Endodermal cell (in vitro differentiated cells): ENCODE data around the gene COL6A1. TPM values are rescaled to one million over a fixed set of nuclear protein-coding genes. Genes with fewer than 3 reads are reported as not detected.

Experiments
- DNase-seq: peaks from one replicate; pipeline ENCODE4 v3.0.0-alpha.2; 2017
- H3K27ac ChIP-seq: 2 replicates; pipeline ENCODE4 v1.5.1; 2013; ENCODE audit warnings: mild to moderate bottlenecking, low read depth, low read length, moderate library complexity
- H3K27me3 ChIP-seq: 2 replicates; pipeline ENCODE4 v1.6.1; 2013; ENCODE audit warnings: mild to moderate bottlenecking, low read length, moderate library complexity; ENCODE audit not compliant: insufficient read depth, control insufficient read depth, poor library complexity, severe bottlenecking
- H3K36me3 ChIP-seq: 2 replicates; pipeline ENCODE4 v1.7.0; 2013; ENCODE audit warnings: mild to moderate bottlenecking, low read length, moderate library complexity; ENCODE audit not compliant: control insufficient read depth, insufficient read depth
- H3K4me1 ChIP-seq: one replicate; pipeline ENCODE4 v1.7.0; 2013; ENCODE audit warnings: low read length; ENCODE audit not compliant: control insufficient read depth, insufficient read depth
- H3K4me3 ChIP-seq: 2 replicates; pipeline ENCODE4 v1.5.1; 2013; ENCODE audit warnings: mild to moderate bottlenecking, low read length, moderate library complexity
- H3K9ac ChIP-seq: 2 replicates; pipeline ENCODE4 v1.6.1; 2013; ENCODE audit warnings: mild to moderate bottlenecking, low read length, moderate library complexity; ENCODE audit not compliant: poor library complexity, severe bottlenecking; ENCODE audit errors: extremely low read depth
- H3K9me3 ChIP-seq: 2 replicates; pipeline ENCODE4 v1.6.1; 2013; ENCODE audit warnings: mild to moderate bottlenecking, low read length, moderate library complexity; ENCODE audit not compliant: control insufficient read depth
- H3K27ac Mint-ChIP-seq: 2 replicates; pipeline ENCODE4 v1.8.0; 2020; ENCODE audit warnings: mixed read lengths
- H3K27me3 Mint-ChIP-seq: 2 replicates; pipeline ENCODE4 v1.8.0; 2021; ENCODE audit warnings: mild to moderate bottlenecking, mixed read lengths; ENCODE audit not compliant: insufficient read depth
- H3K36me3 Mint-ChIP-seq: 2 replicates; pipeline ENCODE4 v1.8.0; 2020; ENCODE audit warnings: low read depth, mixed read lengths
- H3K4me1 Mint-ChIP-seq: 2 replicates; pipeline ENCODE4 v1.8.0; 2020; ENCODE audit warnings: mixed read lengths
- H3K4me3 Mint-ChIP-seq: 2 replicates; pipeline ENCODE4 v1.8.0; 2020; ENCODE audit warnings: mild to moderate bottlenecking, moderate library complexity, mixed read lengths
- H3K9me3 Mint-ChIP-seq: 2 replicates; pipeline ENCODE4 v1.8.0; 2020; ENCODE audit warnings: mild to moderate bottlenecking, mixed read lengths
- CTCF ChIP-seq: fragments of 200-600 bp; sonication (generic); conservative IDR thresholded peaks from 2 replicates; pipeline ENCODE4 v1.5.0; 2021; ENCODE audit warnings: antibody characterized with exemption, mild to moderate bottlenecking
- WGBS, 2 experiments: methylation state at CpG; one replicate each; pipeline versions ENCODE4 v1.1.5 to v1.1.7; 2013; ENCODE audit warnings: missing lambda C conversion rate in 2 of 2, mixed read lengths in 1 of 2; ENCODE audit not compliant: insufficient coverage in 1 of 2, insufficient read length in 1 of 2; 5-methylcytosine and 5-hydroxymethylcytosine counted together
- total RNA-seq, 2 donors: library from RNA; stranded (reverse); fragmentation: NEBNext Ultra II Directional in 1 of 2; extraction: Animal tissue kit (Norgen Biotek cat#: 25700) in 1 of 2; gene quantifications; 2 replicates in 1 of 2; 3 replicates in 1 of 2; pipeline ENCODE4 v1.2.1, GENCODE V29; 2021

The COL6A1 gene
- total RNA-seq, 2 donors from 2014 or later: 232 to 407 TPM

- H3K27me3 Mint-ChIP-seq: no peaks in the 10 kb centered on the region
- Histone ChIP-seq H3K9ac (peak overlapping the region; percentile 68), H3K4me1 (no peaks in the 10 kb centered on the region), H3K4me3 (peak overlapping the region; percentile 86), H3K27me3 (peaks cover 8% of the 10 kb centered on the region), H3K27ac (peak overlapping the region; percentile 53), H3K36me3 (peaks cover 17% of the 10 kb centered on the region), H3K9me3 (no peaks in the 10 kb centered on the region)
- no peak overlapping the region for H3K27ac Mint-ChIP-seq
- no peak for TF ChIP-seq CTCF
- H3K9me3 Mint-ChIP-seq: no peaks in the 10 kb centered on the region
- WGBS, 2 experiments: 2 to 5% methylated on average over 16 to 45 of the region's 45 CpGs
- H3K4me3 Mint-ChIP-seq: no peak overlapping the region
- peak; percentile 67 for DNase-seq
- peaks cover 16% of the 10 kb centered on the region for H3K36me3 Mint-ChIP-seq
- no peaks in the 10 kb centered on the region for H3K4me1 Mint-ChIP-seq
Measured at GRCh38 chr21:45982092-45982757, 655 bp downstream of the COL6A1 start.

- 45 to 55% methylated on average over 16 to 45 of the region's 45 CpGs for WGBS, 2 experiments
- TF ChIP-seq CTCF: peak; percentile 27
- Histone ChIP-seq H3K36me3 (peaks cover 17% of the 10 kb centered on the region), H3K4me3 (peak overlapping the region; percentile 86), H3K9ac (peak overlapping the region; percentile 68), H3K9me3 (no peaks in the 10 kb centered on the region), H3K27ac (no peak overlapping the region), H3K4me1 (no peaks in the 10 kb centered on the region), H3K27me3 (peaks cover 8% of the 10 kb centered on the region)
- H3K36me3 Mint-ChIP-seq: peaks cover 16% of the 10 kb centered on the region
- H3K27ac Mint-ChIP-seq: no peak overlapping the region
- DNase-seq: peak; percentile 71
- no peak overlapping the region for H3K4me3 Mint-ChIP-seq
- no peaks in the 10 kb centered on the region for H3K9me3 Mint-ChIP-seq
- H3K27me3 Mint-ChIP-seq: no peaks in the 10 kb centered on the region
- H3K4me1 Mint-ChIP-seq: no peaks in the 10 kb centered on the region
Measured at GRCh38 chr21:45982758-45983648, 1.4 kb downstream of the COL6A1 start.

GRCh38 chr21:45983649-45983965 is 2.0 kb downstream of the COL6A1 start:
- no peaks in the 10 kb centered on the region for H3K27me3 Mint-ChIP-seq
- no peak overlapping the region for H3K4me3 ChIP-seq
- peaks cover 8% of the 10 kb centered on the region for H3K27me3 ChIP-seq
- WGBS, 2 experiments: 93 to 100% methylated on average over 1 to 13 of the region's 13 CpGs
- no peak overlapping the region for H3K4me3 Mint-ChIP-seq
- H3K4me1 Mint-ChIP-seq: no peaks in the 10 kb centered on the region
- H3K4me1 ChIP-seq: no peaks in the 10 kb centered on the region
- no peak overlapping the region for H3K9ac ChIP-seq
- H3K36me3 Mint-ChIP-seq: peaks cover 16% of the 10 kb centered on the region
- peaks cover 17% of the 10 kb centered on the region for H3K36me3 ChIP-seq
- H3K9me3 Mint-ChIP-seq: no peaks in the 10 kb centered on the region
- H3K27ac Mint-ChIP-seq: no peak overlapping the region
- no peak for DNase-seq
- no peak overlapping the region for H3K27ac ChIP-seq
- no peaks in the 10 kb centered on the region for H3K9me3 ChIP-seq
- no peak for TF ChIP-seq CTCF
